Mesodermal cell (in vitro differentiated cells): ENCODE measurements around the gene DUSP9.

Experiments used
- H3K27ac ChIP-seq: 2 replicates; pipeline ENCODE4 v1.7.0; 2013; ENCODE audit warnings: mild to moderate bottlenecking, low read depth, low read length, moderate library complexity; ENCODE audit not compliant: severe bottlenecking
- H3K36me3 ChIP-seq: 2 replicates; pipeline ENCODE4 v1.7.1; 2013; ENCODE audit warnings: mild to moderate bottlenecking, low read length, moderate library complexity; ENCODE audit not compliant: control insufficient read depth, insufficient read depth
- H3K4me1 ChIP-seq: one replicate; pipeline ENCODE4 v1.7.1; 2013; ENCODE audit warnings: mild to moderate bottlenecking, low read length; ENCODE audit not compliant: insufficient read depth, control insufficient read depth, poor library complexity, severe bottlenecking
- H3K4me3 ChIP-seq: 2 replicates; pipeline ENCODE4 v1.7.0; 2013; ENCODE audit warnings: low read length, control low read depth, mild to moderate bottlenecking; ENCODE audit not compliant: insufficient read depth, poor library complexity, severe bottlenecking; ENCODE audit errors: extremely low read depth
- H3K9me3 ChIP-seq: 2 replicates; pipeline ENCODE4 v1.7.1; 2013; ENCODE audit warnings: mild to moderate bottlenecking, low read length, moderate library complexity; ENCODE audit not compliant: control insufficient read depth
- WGBS, 2 experiments: methylation state at CpG; one replicate each; pipeline ENCODE4 v1.1.5; 2013; ENCODE audit warnings: missing lambda C conversion rate in 2 of 2; ENCODE audit not compliant: insufficient coverage in 2 of 2; 5-methylcytosine and 5-hydroxymethylcytosine counted together

DUSP9 gene

DNA sequence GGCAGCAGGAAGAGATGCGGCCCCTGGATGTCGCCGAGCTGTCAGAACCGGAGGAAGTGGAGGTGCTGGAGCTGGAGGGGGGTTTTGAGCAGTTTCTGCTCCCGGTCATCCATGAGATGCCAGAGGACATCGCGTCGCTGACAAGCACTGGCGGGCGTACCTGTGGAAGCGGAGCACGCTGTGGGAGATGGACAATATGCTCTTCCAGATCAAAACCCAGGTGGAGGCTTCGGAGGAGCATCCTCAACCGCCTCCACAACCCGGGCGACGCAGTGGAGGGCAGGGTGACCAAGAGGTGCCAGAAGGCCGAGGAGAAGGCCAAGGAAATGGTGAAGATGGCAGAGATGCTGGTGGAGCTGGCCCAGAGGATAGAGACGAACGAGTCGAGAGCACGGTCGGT is 40.5 kb upstream of the DUSP9 start:
- H3K4me3 ChIP-seq = no peak overlapping the region
- WGBS, 2 experiments = 33 to 83% methylated on average over 1 to 13 of the region's 23 CpGs
- H3K9me3 ChIP-seq = no peaks in the 10 kb centered on the region
- H3K36me3 ChIP-seq = no peaks in the 10 kb centered on the region
- no peak overlapping the region for H3K27ac ChIP-seq
- H3K4me1 ChIP-seq = no peaks in the 10 kb centered on the region

DNA sequence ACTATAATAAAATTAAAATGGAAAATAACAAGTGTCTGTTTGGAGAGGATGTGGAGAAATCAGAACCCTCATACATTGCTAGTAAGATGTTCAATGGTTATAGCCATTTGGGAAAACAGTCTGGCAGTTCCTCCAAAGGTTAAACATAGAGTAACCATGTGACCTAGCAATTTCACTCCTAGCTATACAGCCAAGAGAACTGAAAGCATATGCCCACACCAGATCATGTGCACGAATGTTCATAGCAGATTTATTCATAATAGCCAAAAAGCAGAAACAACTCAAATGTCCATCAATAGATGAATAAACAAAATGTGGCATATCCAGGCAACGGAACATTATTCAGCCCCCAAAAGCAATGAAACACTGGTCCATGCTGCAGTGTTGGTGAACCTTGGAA is 38.6 kb upstream of the DUSP9 start:
- WGBS, 2 experiments = no CpG with 5 or more reads among the region's 2 CpGs

DNA sequence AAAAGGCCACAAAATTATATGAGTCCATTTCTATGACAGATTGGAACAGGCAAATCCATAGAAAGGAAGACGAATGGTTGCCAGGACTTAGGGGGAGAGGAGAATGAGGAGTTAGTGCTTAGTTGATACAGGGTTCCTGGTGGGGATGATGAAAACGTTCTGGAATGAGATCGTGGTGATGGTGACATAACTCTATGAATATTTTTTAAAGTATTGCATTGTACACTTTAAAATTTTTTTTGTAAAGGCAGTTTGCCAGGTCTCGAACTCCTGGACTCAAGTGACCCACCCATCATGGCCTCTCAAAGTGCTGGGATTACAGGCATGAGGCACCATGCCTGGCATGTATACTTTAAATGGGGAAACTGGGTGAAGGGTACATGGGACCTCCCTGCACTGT is 38.2 kb upstream of the DUSP9 start:
- Histone ChIP-seq H3K4me3 (no peak overlapping the region), H3K36me3 (no peaks in the 10 kb centered on the region), H3K4me1 (no peaks in the 10 kb centered on the region), H3K9me3 (no peaks in the 10 kb centered on the region), H3K27ac (no peak overlapping the region)
- WGBS, 2 experiments = no CpG with 5 or more reads among the region's 4 CpGs

More for the DNA sequence above, 38.6 kb upstream of the DUSP9 start:
- Histone ChIP-seq H3K9me3 (no peaks in the 10 kb centered on the region), H3K4me3 (no peak overlapping the region), H3K36me3 (no peaks in the 10 kb centered on the region), H3K27ac (no peak overlapping the region), H3K4me1 (no peaks in the 10 kb centered on the region)

DNA sequence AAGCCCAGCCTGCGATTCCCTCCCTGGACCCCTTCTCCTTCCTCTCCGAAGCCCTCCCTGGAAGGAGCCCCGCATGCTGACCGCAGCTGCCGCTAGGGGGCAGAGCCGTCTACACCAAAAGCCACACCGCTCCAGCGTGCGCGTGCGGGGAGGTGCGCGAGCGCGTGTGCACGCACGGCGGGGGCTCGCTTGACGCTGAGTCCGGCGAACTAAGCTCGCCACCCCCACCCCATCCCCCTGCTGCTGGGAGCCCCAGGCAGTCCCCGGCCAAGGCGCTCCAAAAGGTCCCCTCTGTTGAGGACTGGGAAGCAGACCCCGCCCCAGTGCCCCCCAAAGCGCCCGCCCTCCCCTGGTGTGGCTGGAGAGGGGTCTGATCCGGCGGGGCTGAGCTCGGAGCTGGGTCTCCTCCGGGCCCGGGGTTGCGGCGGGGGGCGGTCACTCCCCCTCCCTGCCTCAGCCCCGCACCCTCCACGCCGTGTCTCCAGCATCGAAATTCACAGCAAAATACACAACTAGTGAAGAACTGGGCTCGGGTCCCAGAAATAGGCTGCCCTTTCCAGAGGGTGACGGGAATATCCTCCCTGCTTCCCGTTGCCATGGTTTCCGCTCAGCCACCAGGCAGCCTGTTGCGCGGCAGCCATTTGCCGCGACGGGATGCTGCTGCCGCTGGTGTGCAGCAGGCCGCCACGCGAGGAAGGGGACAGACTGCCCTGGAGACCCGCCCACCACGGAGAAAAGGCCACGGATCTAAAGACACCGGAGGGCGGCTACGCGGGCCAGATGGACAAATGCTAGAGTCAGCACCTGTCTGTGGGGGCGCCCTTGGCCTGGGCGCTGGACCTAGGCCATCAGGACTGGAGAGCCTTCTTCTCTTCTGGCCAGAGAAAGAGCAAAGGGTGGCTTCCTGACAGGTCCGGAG is 36.8 kb upstream of the DUSP9 start:
- 4 to 15% methylated on average over 11 to 34 of the region's 63 CpGs for WGBS, 2 experiments
- Histone ChIP-seq H3K27ac (no peak overlapping the region), H3K4me1 (no peaks in the 10 kb centered on the region), H3K9me3 (no peaks in the 10 kb centered on the region), H3K4me3 (peak overlapping the region; percentile 27), H3K36me3 (no peaks in the 10 kb centered on the region)

DNA sequence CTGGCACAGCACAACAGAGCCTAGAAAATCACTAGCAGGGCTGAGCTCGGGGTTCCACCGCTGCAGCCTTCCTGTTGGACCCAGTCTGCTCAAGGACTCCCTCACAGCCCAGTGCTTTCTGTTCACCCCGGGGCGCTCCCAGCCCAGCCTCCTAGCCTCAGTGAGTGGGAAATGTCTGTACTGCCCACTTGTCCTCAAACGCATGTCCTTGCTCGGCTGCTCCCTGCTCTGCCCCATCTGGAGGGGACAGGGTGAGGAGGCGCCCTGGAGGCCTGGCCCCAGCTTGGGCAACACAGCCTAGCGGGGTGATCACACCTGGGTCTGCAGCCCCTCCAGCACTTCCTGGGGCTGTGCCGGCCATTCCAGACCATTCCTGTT is 36.2 kb upstream of the DUSP9 start:
- Histone ChIP-seq H3K27ac (no peak overlapping the region), H3K9me3 (no peaks in the 10 kb centered on the region), H3K36me3 (no peaks in the 10 kb centered on the region), H3K4me3 (no peak overlapping the region), H3K4me1 (no peaks in the 10 kb centered on the region)
- WGBS, 2 experiments = 92% methylated on average over 2 of the region's 9 CpGs; no CpG with 5 or more reads in 1 of the 2 experiments

DNA sequence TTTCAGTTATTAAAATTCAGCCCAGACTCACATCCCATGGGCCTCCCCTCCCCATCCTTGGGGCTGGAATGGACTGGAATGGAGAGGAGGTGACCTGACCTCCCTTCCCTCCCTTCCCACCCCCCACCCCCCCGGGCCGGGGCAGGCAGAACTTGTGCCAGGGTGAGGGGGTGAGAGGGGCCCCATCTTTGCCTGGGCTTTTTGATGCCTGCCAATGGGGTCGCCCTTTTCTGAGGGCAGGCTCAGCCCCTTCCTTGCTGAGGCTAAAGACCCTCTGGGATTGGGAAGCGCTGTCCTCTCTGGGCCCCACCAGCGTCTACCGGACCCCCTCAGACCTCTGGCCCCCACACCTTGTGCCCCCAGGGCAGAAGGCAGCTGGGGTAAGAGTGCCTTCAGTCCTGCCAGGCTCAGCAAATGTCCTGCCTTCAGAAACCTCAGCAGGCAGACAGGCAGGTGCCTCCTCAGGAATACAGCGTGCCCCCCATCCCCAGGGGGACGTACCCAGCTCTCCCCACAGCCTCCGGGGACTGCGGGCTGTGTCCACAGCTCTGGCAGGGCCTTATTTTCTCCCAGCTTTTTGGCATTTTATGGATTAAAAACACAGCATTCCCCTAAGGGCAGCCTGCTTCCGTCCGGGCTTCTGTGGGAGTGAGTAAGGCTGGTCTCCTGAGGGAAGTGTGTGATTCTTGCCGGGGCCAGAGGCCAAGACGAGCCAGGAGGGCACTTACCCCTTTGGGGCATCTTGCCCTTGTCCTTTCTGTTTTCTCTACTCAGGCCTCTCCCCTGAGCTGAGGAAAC is 35.5 kb upstream of the DUSP9 start:
- WGBS, 2 experiments = 97% methylated on average over 6 of the region's 14 CpGs; no CpG with 5 or more reads in 1 of the 2 experiments
- H3K27ac ChIP-seq = no peak overlapping the region
- no peaks in the 10 kb centered on the region for H3K36me3 ChIP-seq
- no peaks in the 10 kb centered on the region for H3K4me1 ChIP-seq
- no peak overlapping the region for H3K4me3 ChIP-seq
- H3K9me3 ChIP-seq = no peaks in the 10 kb centered on the region

DNA sequence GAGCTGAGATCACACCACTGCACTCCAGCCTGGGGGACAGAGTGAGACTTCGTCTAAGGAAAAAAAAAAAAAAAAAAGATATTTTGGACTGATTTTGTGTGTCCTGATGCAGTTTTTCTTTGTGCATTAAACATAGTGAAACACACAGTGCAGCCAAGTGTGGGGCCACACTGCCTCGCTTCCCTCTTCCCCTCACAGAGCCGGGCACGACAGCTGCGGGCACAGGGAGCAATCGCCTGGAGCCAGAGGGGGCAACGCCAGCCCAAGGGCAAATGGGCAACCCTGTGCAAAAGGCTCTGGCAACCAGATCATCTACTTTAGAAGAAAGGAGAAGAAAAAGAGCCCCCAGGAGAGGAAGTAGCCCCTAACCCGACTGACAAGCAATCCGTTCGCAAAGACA is 34.6 kb upstream of the DUSP9 start:
- no CpG with 5 or more reads among the region's 10 CpGs for WGBS, 2 experiments
- Histone ChIP-seq H3K4me3 (no peak overlapping the region), H3K27ac (no peak overlapping the region), H3K9me3 (no peaks in the 10 kb centered on the region), H3K4me1 (no peaks in the 10 kb centered on the region), H3K36me3 (no peaks in the 10 kb centered on the region)

DNA sequence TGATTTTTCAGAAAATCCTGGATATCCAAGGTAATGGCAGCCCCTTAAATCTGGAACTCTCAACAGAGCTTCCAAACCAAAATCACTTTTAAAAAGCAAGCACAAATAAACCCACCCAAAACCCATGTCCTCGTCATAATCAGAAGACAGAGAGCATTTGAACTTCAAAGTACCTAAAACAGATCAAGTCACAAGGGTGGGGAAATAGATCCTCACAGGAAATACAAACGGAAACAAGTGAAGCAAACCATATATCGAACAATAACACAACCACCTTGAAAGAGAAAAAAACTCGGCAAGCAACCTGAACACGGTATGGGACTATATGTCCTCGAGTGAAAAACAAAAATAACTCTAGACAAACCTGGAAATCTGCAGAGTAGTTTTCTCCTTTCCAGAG is 32.2 kb upstream of the DUSP9 start:
- Histone ChIP-seq H3K4me3 (no peak overlapping the region), H3K36me3 (no peaks in the 10 kb centered on the region), H3K9me3 (no peaks in the 10 kb centered on the region), H3K27ac (no peak overlapping the region), H3K4me1 (no peaks in the 10 kb centered on the region)
- no CpG with 5 or more reads among the region's 6 CpGs for WGBS, 2 experiments

DNA sequence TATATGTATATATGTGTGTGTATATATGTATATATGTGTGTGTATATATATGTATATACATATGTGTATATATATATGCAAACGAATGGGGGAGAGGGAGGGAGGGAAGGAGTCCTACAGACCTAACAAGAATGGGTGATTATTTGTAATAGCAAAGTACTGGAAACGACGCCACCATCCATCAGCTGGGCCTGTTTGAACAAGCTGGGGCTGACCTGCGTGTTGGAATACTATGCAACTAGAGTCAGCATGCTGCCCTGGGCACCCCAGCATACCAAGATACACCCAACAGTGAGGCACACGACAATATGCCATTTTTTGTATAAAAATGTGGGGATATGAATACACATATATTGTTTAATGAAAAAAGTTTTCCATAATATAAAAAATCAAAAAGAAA is 26.4 kb upstream of the DUSP9 start:
- Histone ChIP-seq H3K27ac (no peak overlapping the region), H3K36me3 (no peaks in the 10 kb centered on the region), H3K4me3 (no peak overlapping the region), H3K4me1 (no peaks in the 10 kb centered on the region), H3K9me3 (no peaks in the 10 kb centered on the region)
- WGBS, 2 experiments = no CpG with 5 or more reads among the region's 5 CpGs

DNA sequence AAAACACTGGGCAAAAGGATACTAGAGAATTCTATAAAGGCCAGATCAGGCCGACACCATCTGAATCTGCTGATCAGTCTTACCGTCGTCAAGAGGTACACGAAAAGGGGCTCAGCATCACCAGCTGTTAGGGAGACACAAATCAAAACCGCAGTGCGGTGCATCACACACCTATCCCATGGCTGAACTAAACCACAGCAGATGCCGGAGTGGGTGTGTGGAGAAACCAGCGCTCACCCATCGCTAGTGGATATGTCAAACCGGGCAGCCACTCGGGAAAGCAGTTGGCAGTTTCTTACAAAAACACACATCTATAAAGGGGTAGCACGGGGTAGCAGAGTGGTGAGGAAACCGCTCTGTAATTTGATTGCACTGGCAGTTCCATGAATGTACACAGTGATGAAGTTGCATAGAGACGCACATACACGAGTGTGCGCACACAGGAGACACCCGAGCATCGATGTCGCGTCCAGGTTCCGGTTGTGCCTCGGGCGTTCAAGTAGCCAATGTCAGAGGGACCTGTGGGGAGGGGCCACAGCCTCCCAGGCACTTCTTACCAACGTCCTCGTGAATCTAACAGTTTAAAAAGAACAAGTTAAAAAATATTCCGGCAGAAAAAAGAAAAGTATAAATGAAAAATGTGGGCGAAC is 24.9 kb upstream of the DUSP9 start:
- WGBS, 2 experiments = 90 to 97% methylated on average over 2 to 11 of the region's 27 CpGs

More for the DNA sequence above, 24.9 kb upstream of the DUSP9 start:
- no peak overlapping the region for H3K4me3 ChIP-seq
- no peak overlapping the region for H3K27ac ChIP-seq
- no peaks in the 10 kb centered on the region for H3K36me3 ChIP-seq
- H3K9me3 ChIP-seq = no peaks in the 10 kb centered on the region
- no peaks in the 10 kb centered on the region for H3K4me1 ChIP-seq
